ENCODE results near the gene CEP295NL.

DNA sequence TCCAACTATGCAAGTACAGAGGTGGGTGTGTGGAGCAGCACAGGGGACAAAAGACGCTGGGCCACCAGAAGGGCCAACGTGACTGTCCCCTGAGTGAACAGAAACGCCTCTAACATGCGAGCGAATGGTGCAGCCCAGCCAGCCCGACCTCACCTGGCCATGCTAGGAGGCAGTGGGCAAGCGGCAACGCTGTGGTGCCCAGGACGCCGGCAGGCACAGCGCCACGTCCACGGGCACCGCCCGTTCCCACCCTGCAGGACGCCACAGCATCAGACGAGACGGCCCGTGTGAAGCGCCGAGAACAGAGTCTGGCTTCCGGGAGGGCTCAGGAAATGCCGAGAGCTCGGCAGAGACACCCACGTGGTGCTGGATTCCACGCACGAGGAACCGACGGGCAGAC lies 2.2 kb downstream of the CEP295NL start:
- TF ChIP-seq, protein P1, sequence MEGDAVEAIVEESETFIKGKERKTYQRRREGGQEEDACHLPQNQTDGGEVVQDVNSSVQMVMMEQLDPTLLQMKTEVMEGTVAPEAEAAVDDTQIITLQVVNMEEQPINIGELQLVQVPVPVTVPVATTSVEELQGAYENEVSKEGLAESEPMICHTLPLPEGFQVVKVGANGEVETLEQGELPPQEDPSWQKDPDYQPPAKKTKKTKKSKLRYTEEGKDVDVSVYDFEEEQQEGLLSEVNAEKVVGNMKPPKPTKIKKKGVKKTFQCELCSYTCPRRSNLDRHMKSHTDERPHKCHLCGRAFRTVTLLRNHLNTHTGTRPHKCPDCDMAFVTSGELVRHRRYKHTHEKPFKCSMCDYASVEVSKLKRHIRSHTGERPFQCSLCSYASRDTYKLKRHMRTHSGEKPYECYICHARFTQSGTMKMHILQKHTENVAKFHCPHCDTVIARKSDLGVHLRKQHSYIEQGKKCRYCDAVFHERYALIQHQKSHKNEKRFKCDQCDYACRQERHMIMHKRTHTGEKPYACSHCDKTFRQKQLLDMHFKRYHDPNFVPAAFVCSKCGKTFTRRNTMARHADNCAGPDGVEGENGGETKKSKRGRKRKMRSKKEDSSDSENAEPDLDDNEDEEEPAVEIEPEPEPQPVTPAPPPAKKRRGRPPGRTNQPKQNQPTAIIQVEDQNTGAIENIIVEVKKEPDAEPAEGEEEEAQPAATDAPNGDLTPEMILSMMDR (IDR thresholded peaks at IDR 0.05) = no peak
- TF ChIP-seq POLR2A (IDR thresholded peaks at IDR 0.05) = no peak

Measured in Peyer's patch (tissue), 4 donors.